Heart right ventricle (tissue), 16 donors: ENCODE results near the gene SCYL2. TPM values are rescaled to one million over a fixed set of nuclear protein-coding genes. Genes with fewer than 3 reads are reported as not detected.

ENCODE experiments used
- ATAC-seq, 8 donors: fragments of 200-7000 bp; cut with Tn5 transposase; one replicate each; pipeline ENCODE4 v1.9.1; 2020; ENCODE audit warnings: mild to moderate bottlenecking in 8 of 8, moderate library complexity in 8 of 8, moderate number of reproducible peaks in 1 of 8
- DNase-seq, 2 donors: peaks; one replicate each; pipeline ENCODE4 v3.0.0-alpha.2; 2020
- H3K27ac ChIP-seq, 10 donors: fragments of 200-600 bp; sonication (generic) in 2 of 10; one replicate each; pipeline versions ENCODE4 v1.5.0 to v1.8.0; 2020 to 2022; ENCODE audit warnings: mild to moderate bottlenecking in 3 of 10
- H3K27me3 ChIP-seq, 7 donors: fragments of 200-600 bp; one replicate each; pipeline ENCODE4 v1.8.0; 2021 to 2022; ENCODE audit warnings: mild to moderate bottlenecking in 2 of 7
- H3K36me3 ChIP-seq, 9 donors: fragments of 200-600 bp; sonication (generic) in 1 of 9; one replicate each; pipeline versions ENCODE4 v1.5.0 to v1.8.0; 2020 to 2022; ENCODE audit warnings: mild to moderate bottlenecking in 2 of 9
- H3K4me1 ChIP-seq, 9 donors: fragments of 200-600 bp; sonication (generic) in 1 of 9; one replicate each; pipeline versions ENCODE4 v1.5.0 to v1.8.0; 2020 to 2022; ENCODE audit warnings: mild to moderate bottlenecking in 4 of 9
- H3K4me3 ChIP-seq, 10 donors: fragments of 200-600 bp; sonication (generic) in 2 of 10; one replicate each; pipeline versions ENCODE4 v1.5.0 to v1.8.0; 2020 to 2022; ENCODE audit warnings: mild to moderate bottlenecking in 7 of 10, moderate library complexity in 2 of 10
- H3K9me3 ChIP-seq, 11 donors: fragments of 200-600 bp in 10 of 11; sonication (generic) in 2 of 11; one replicate each; pipeline versions ENCODE4 v1.5.0 to v1.8.0; 2013 to 2022; ENCODE audit warnings: mild to moderate bottlenecking in 2 of 11, control low read depth in 1 of 11, moderate library complexity in 1 of 11
- CTCF ChIP-seq, 9 donors: fragments of 200-600 bp; sonication (generic) in 2 of 9; IDR thresholded peaks; one replicate each; pipeline versions ENCODE4 v1.5.0 to v1.8.0; 2021 to 2022; ENCODE audit warnings: antibody characterized with exemption in 9 of 9, mild to moderate bottlenecking in 5 of 9, moderate library complexity in 1 of 9
- WGBS, 2 donors: extraction: QIAGEN DNeasy Blood & Tissue Kit; methylation state at CpG; one replicate each; pipeline ENCODE4 v1.1.7; 2013; ENCODE audit warnings: inconsistent platforms in 1 of 2; 5-methylcytosine and 5-hydroxymethylcytosine counted together
- intact Hi-C, 10 donors: fragments of 100-400 bp; cut with DNase I; formaldehyde crosslinking; loops; one replicate each; pipeline versions ENCODE4 v1.11.1 to v1.14.2; 2022
- polyA plus RNA-seq, 2 donors: library from polyadenylated mRNA; stranded (reverse); fragments of 200-250 nt; gene quantifications; one replicate each; pipeline ENCODE4 v1.2.3, GENCODE V29; 2013
- total RNA-seq, 10 donors: library from RNA; stranded (reverse); fragmentation: NEBNext Ultra II Directional in 3 of 10; extraction: Animal tissue kit (Norgen Biotek cat#: 25700) in 3 of 10; gene quantifications; one replicate each; pipeline versions ENCODE4 v1.2.1 to v1.2.4, GENCODE V29; 2021 to 2023
- donor health status: Arrhythmogenic right ventricular cardiomyopathy.
- donor health status: ischemic (EF 13 %, LVEDD 7.1; RV severe dilation, severe dysfunction).
- donor health status: healthy with polysubstance abuse.
- donor health status: DM: no; HTN: yes; CAD: no.
- donor health status: DM: no; HTN: no; CAD: no.
- donor health status: ischemic (EF 25% LVEDD 6.9; RV normal size, moderate dysfunction).
- donor health status: ischemic (EF 25% LVEDD 5.7; RV mildly dilated, moderate dysfunction).
- donor health status: healthy.
- donor health status: DM: yes; HTN: yes; CAD: no.
- donor health status: Ischemic cardiomyopathy.
- donor health status: ischemic (EF 35%, LVEDD 5.7; RV mildly dilated, moderate dysfunction).
- donor health status: nonischemic (EF 11% LVEDD 7.7; RV severe dilation, severe dysfunction).
- donor health status: DM: yes; HTN: yes; CAD: no.
- donor health status: PGD.
- donor health status: ischemic (EF 29% LVEDD 5.4; RV normal size, mild dysfunction).
- donor health status: nonischemic (EF 23%, LVEDD 6.1; RV moderate dilation, normal function).

The SCYL2 gene
- total and polyA plus RNA-seq, 12 donors: 9.5 to 40.0 (median 32.1) TPM

GRCh38 chr12:100359822-100360221 is 92.8 kb downstream of the SCYL2 start:
- DNase-seq (no peak), ATAC-seq (peak in 5 of 8 donors; percentile 43 to 77 (median 59))
- WGBS, 2 donors: 43 to 47% methylated on average over 2 of the region's 2 CpGs
- peak overlapping the region in 3 of 10 donors; percentile 36 to 58 (median 45) for H3K27ac ChIP-seq
- H3K4me1 ChIP-seq: peaks cover 0 to 32% (median 13%) of the 10 kb centered on the region in 9 donors
- H3K9me3 ChIP-seq: no peaks in the 10 kb centered on the region
- intact Hi-C loops: loop anchor here in 2 of 10 donors (10.0 kb wide), 2 partner anchors 195 to 375 kb away; no protein-coding TSS in a partner anchor
- H3K4me3 ChIP-seq: no peak overlapping the region
- no peaks in the 10 kb centered on the region for H3K36me3 ChIP-seq
- TF ChIP-seq CTCF (IDR thresholded peaks at IDR 0.05): no peak
- H3K27me3 ChIP-seq: peaks cover 0 to 19% (median 11%) of the 10 kb centered on the region in 7 donors

GRCh38 chr12:100360450-100360849 is 93.5 kb downstream of the SCYL2 start:
- DNase-seq (no peak), ATAC-seq (no peak)
- H3K36me3 ChIP-seq: no peaks in the 10 kb centered on the region
- H3K4me1 ChIP-seq: peaks cover 0 to 36% (median 18%) of the 10 kb centered on the region in 9 donors
- no peak overlapping the region for H3K4me3 ChIP-seq
- H3K27ac ChIP-seq: peak overlapping the region in 1 of 10 donors; percentile 5
- no peaks in the 10 kb centered on the region for H3K9me3 ChIP-seq
- TF ChIP-seq CTCF (IDR thresholded peaks at IDR 0.05): no peak
- intact Hi-C loops: no loop called here
- H3K27me3 ChIP-seq: peaks cover 0 to 19% (median 11%) of the 10 kb centered on the region in 7 donors

DNA sequence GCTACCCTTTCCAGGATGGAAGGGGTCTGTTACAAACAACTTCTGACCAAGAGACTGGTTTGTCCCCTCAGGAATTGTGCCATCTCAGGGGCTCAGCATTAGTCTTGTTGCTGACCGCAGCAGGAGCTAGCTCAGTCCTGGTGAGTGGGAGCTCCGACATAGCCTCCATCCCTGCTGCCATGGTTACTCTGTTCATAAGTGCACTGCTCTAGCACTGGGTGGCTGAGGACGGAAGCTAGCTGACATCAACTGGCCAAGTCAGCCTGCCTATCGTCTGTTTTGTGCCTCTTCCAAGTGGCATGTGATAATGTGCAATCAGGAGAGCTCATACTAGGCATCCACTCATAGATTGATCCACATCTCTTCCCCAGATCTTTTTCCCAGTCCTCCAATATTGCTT is 97.3 kb downstream of the SCYL2 start:
- no peak for ATAC-seq
- WGBS, 2 donors: 60 to 85% methylated on average over 4 of the region's 4 CpGs
- peak overlapping the region in 7 of 10 donors; percentile 2 to 78 (median 49) for H3K27ac ChIP-seq
- H3K27me3 ChIP-seq: peaks cover 0 to 6% (median 0%) of the 10 kb centered on the region in 7 donors
- no peak for DNase-seq
- H3K4me1 ChIP-seq: peaks cover 0 to 40% (median 17%) of the 10 kb centered on the region in 9 donors
- H3K36me3 ChIP-seq: no peaks in the 10 kb centered on the region
- intact Hi-C loops: no loop called here
- peaks cover 0 to 4% (median 0%) of the 10 kb centered on the region in 11 donors for H3K9me3 ChIP-seq
- no peak overlapping the region for H3K4me3 ChIP-seq
- no peak for TF ChIP-seq CTCF (IDR thresholded peaks at IDR 0.05)

DNA sequence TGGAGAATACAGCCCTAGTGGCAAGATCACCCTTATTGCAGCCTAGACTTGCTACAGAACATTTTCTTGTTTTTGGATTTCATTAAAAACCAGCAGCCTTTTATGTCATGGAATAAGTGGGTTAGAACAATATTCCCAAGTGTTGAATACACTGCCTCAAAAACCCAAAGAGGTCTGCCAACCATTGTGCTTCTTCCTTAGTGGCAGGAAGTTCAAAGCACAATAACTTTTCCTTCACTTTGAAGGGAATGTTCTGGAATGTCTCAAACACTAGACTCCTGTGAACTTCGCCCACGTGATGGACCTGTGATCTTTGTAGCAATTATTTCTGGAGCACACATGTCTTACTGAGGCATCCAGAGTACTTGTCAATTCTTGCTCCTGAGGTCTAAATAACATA is 98.4 kb downstream of the SCYL2 start:
- Histone ChIP-seq H3K36me3 (no peaks in the 10 kb centered on the region), H3K4me1 (peaks cover 0 to 29% (median 9%) of the 10 kb centered on the region in 9 donors), H3K9me3 (peaks cover 0 to 5% (median 0%) of the 10 kb centered on the region in 11 donors), H3K4me3 (no peak overlapping the region), H3K27me3 (peaks cover 0 to 6% (median 0%) of the 10 kb centered on the region in 7 donors), H3K27ac (peak overlapping the region in 8 of 10 donors; percentile 2 to 78 (median 46))
- TF ChIP-seq CTCF (IDR thresholded peaks at IDR 0.05): peak in 2 of 9 donors; percentile 18 to 24
- peak; percentile 65 to 90 (median 86) for ATAC-seq
- peak in 1 of 2 donors; percentile 16 for DNase-seq
- intact Hi-C loops: no loop called here
- WGBS, 2 donors: 55 to 58% methylated on average over 2 of the region's 2 CpGs
